Measurements from ENCODE around the gene EPHA8. TPM values are rescaled to one million over a fixed set of nuclear protein-coding genes. Genes with fewer than 3 reads are reported as not detected.

The EPHA8 gene
- 0.31 and 0.33 TPM in 2 replicates for polyA plus RNA-seq (2013)

DNA sequence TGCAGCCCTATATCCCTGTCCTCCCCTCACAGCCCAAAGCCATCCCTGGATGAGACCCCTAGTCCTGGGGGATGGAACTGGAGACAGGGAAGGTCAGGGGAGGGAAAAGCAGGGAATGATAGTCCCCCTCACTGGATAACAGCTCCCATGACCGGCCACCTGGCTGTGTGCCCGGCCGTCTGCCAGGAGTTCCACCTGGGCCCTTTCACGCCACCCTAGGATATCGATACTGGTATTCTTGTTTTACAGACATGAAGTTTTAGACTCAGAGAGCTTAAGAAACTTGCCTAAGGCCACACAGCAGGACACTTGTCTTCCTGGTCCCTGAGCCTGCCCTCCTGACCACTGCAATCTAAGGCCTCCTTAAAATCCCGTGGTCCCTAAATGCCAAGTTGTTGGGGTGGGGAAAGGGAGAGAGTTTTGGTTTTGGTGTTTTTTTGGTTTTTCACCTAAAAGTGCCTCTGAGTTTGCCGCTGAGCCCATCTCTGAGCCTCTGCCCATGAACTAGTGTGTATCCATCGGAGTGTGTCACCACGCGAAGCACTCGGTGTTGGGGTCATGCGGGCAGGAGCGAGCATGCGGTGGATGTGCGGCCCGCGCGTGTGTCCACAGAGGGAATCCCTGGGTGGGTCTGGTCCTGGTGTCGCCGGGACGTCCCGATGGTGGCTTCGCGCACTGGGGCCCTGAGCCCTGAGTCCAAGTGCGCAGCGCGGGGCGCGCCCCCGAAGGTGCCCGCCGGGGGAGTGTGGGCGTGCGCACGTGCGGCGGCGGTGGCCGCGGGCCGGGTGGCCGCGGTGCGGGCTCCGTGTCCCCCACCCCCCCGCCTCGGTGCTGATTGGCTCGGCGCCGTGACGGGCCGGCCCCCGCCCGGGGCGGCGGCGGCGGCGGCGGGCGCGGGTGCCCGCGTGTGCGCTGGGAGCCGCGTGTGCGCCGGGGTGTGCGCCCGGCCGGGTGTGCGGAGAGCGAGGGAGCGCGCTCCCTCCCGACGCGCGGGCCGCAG, at the start of gene EPHA8:
TSS of gene EPHA8 (plus strand) at position 906 of the 1,000 bp plus-strand sequence. CDS start 147 bp downstream, outside the sequence.
- Histone ChIP-seq H2AK5ac (ENCODE audit: low read length) (no peak within 1 kb of the TSS), H3K27ac (ENCODE audit: low read depth, low read length) (no peak within 1 kb of the TSS), H2BK120ac (ENCODE audit: insufficient read depth, low read length, poor library complexity) (no peak within 1 kb of the TSS), H3K4me2 (ENCODE audit: low read length) (peak within 1 kb of the TSS; percentile 63), H3K36me3 (ENCODE audit: control insufficient read depth in 1 of 2, insufficient read depth in 2 of 2, low read length in 2 of 2) (no peaks in the 10 kb centered on the region), H3K79me1 (ENCODE audit: low read length) (no peaks in the 10 kb centered on the region), H2AFZ (ENCODE audit: insufficient read depth, low read length, poor library complexity) (no peak within 1 kb of the TSS), H3K9me3 (ENCODE audit: insufficient read depth, low read depth, low read length) (peaks cover 10% of the 10 kb centered on the region), H3K18ac (ENCODE audit: low read length) (no peak within 1 kb of the TSS), H3K27me3 (ENCODE audit: insufficient read depth, low read length) (peaks cover 37% of the 10 kb centered on the region), H3K79me2 (ENCODE audit: control insufficient read depth, insufficient read depth, low read length, poor library complexity) (no peaks in the 10 kb centered on the region), H3K4me1 (ENCODE audit: control insufficient read depth in 1 of 2, insufficient read depth in 2 of 2, low read length in 2 of 2) (no peaks in the 10 kb centered on the region), H4K8ac (ENCODE audit: low read depth, low read length) (no peak within 1 kb of the TSS), H4K12ac (ENCODE audit: low read depth, low read length) (no peak within 1 kb of the TSS), H3K9ac (ENCODE audit: low read length) (no peak within 1 kb of the TSS), H2BK5ac (ENCODE audit: low read depth, low read length, poor library complexity) (no peak within 1 kb of the TSS), H3K4me3 (ENCODE audit: low read depth, low read length) (no peak within 1 kb of the TSS), H4K91ac (ENCODE audit: low read depth, low read length) (no peak within 1 kb of the TSS), H2BK12ac (ENCODE audit: low read length) (no peak within 1 kb of the TSS), H3K23ac (ENCODE audit: low read length) (no peak within 1 kb of the TSS), H3K4ac (ENCODE audit: low read depth, low read length) (no peak within 1 kb of the TSS), H3K14ac (ENCODE audit: low read length) (no peak within 1 kb of the TSS)
- no CpG with 5 or more reads among the region's 81 CpGs for WGBS (ENCODE audit: extremely low coverage, insufficient coverage, insufficient read length)
- peak in 1 of 2 donors; percentile 19 for DNase-seq

DNA sequence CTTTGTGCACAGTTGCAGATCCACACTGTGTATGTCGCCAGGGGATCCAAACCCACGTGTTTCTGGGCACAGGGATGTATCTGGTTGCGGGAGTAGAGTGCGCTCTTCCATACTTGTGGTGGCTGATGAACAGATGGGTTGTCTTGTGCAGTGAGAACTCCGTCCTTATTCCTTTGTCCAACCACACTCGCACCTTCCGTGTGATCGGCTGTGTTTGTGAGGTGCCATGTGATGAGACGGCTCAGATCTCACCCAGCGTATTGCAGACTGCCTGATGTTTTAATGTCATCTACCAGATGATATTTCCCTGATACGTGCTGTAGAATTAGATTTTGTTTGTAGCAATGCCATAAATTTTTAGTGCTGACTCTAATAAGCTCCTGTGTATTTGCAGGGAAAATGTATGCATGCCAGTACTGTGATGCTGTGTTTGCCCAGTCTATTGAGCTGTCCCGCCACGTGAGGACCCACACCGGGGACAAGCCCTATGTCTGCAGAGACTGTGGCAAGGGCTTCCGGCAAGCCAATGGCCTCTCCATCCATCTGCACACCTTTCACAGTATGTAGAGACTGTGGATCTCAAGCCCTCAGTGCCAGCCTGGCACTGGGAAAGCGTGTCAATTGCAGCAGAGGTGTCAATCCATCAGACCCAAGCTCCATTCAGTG, 46.2 kb upstream of the EPHA8 start:
- Histone ChIP-seq H3K4me3 (ENCODE audit: low read depth, low read length) (no peak overlapping the region), H2AK5ac (ENCODE audit: low read length) (no peak overlapping the region), H3K27me3 (ENCODE audit: insufficient read depth, low read length) (no peaks in the 10 kb centered on the region), H3K4me2 (ENCODE audit: low read length) (no peak overlapping the region), H2BK5ac (ENCODE audit: low read depth, low read length, poor library complexity) (no peak overlapping the region), H3K4me1 (ENCODE audit: control insufficient read depth in 1 of 2, insufficient read depth in 2 of 2, low read length in 2 of 2) (no peaks in the 10 kb centered on the region), H4K12ac (ENCODE audit: low read depth, low read length) (no peak overlapping the region), H3K36me3 (ENCODE audit: control insufficient read depth in 1 of 2, insufficient read depth in 2 of 2, low read length in 2 of 2) (peaks cover 35 to 70% of the 10 kb centered on the region in 2 experiments), H3K14ac (ENCODE audit: low read length) (no peak overlapping the region), H4K91ac (ENCODE audit: low read depth, low read length) (no peak overlapping the region), H3K9ac (ENCODE audit: low read length) (no peak overlapping the region), H3K9me3 (ENCODE audit: insufficient read depth, low read depth, low read length) (no peaks in the 10 kb centered on the region), H3K79me2 (ENCODE audit: control insufficient read depth, insufficient read depth, low read length, poor library complexity) (no peaks in the 10 kb centered on the region), H3K79me1 (ENCODE audit: low read length) (no peaks in the 10 kb centered on the region), H2AFZ (ENCODE audit: insufficient read depth, low read length, poor library complexity) (no peak overlapping the region), H2BK120ac (ENCODE audit: insufficient read depth, low read length, poor library complexity) (no peak overlapping the region), H3K18ac (ENCODE audit: low read length) (no peak overlapping the region), H2BK12ac (ENCODE audit: low read length) (no peak overlapping the region), H3K4ac (ENCODE audit: low read depth, low read length) (no peak overlapping the region), H4K8ac (ENCODE audit: low read depth, low read length) (no peak overlapping the region), H3K23ac (ENCODE audit: low read length) (no peak overlapping the region), H3K27ac (ENCODE audit: low read depth, low read length) (no peak overlapping the region)
- no peak for DNase-seq
- no CpG with 5 or more reads among the region's 16 CpGs for WGBS (ENCODE audit: extremely low coverage, insufficient coverage, insufficient read length)

DNA sequence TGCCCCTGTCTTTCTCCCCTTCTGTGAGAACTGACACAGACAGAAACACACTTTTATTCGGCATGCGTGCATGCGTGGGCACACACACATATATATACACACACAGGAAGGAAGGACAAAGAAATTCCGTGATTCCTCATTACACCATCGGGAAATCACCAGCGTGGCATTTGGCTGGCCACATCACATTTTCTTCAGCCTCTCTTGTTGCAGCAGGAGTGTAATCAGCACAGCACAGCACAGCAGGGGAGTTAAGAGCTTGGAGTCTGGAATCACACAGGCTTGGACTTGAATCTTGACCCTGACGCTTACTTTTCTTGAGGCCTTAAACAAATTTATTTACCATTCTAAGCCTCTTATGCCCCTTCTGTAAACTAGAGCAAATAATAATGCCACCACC, 45.3 kb upstream of the EPHA8 start:
- H2BK5ac ChIP-seq (ENCODE audit: low read depth, low read length, poor library complexity): no peak overlapping the region
- H3K36me3 ChIP-seq (ENCODE audit: control insufficient read depth in 1 of 2, insufficient read depth in 2 of 2, low read length in 2 of 2): peaks cover 34 to 69% of the 10 kb centered on the region in 2 experiments
- no peaks in the 10 kb centered on the region for H3K4me1 ChIP-seq (ENCODE audit: control insufficient read depth in 1 of 2, insufficient read depth in 2 of 2, low read length in 2 of 2)
- no peaks in the 10 kb centered on the region for H3K9me3 ChIP-seq (ENCODE audit: insufficient read depth, low read depth, low read length)
- H2AFZ ChIP-seq (ENCODE audit: insufficient read depth, low read length, poor library complexity): no peak overlapping the region
- no peaks in the 10 kb centered on the region for H3K27me3 ChIP-seq (ENCODE audit: insufficient read depth, low read length)
- WGBS (ENCODE audit: extremely low coverage, insufficient coverage, insufficient read length): no CpG with 5 or more reads among the region's 7 CpGs
- no peak overlapping the region for H3K4ac ChIP-seq (ENCODE audit: low read depth, low read length)
- H3K27ac ChIP-seq (ENCODE audit: low read depth, low read length): no peak overlapping the region
- no peak overlapping the region for H3K4me3 ChIP-seq (ENCODE audit: low read depth, low read length)
- no peaks in the 10 kb centered on the region for H3K79me2 ChIP-seq (ENCODE audit: control insufficient read depth, insufficient read depth, low read length, poor library complexity)
- no peak overlapping the region for H4K8ac ChIP-seq (ENCODE audit: low read depth, low read length)
- H3K14ac ChIP-seq (ENCODE audit: low read length): no peak overlapping the region
- no peak overlapping the region for H4K12ac ChIP-seq (ENCODE audit: low read depth, low read length)
- H2BK12ac ChIP-seq (ENCODE audit: low read length): no peak overlapping the region
- H4K91ac ChIP-seq (ENCODE audit: low read depth, low read length): no peak overlapping the region
- no peak overlapping the region for H3K4me2 ChIP-seq (ENCODE audit: low read length)
- H2AK5ac ChIP-seq (ENCODE audit: low read length): no peak overlapping the region
- no peak overlapping the region for H3K18ac ChIP-seq (ENCODE audit: low read length)
- no peak overlapping the region for H3K9ac ChIP-seq (ENCODE audit: low read length)
- no peaks in the 10 kb centered on the region for H3K79me1 ChIP-seq (ENCODE audit: low read length)
- no peak for DNase-seq
- no peak overlapping the region for H2BK120ac ChIP-seq (ENCODE audit: insufficient read depth, low read length, poor library complexity)
- no peak overlapping the region for H3K23ac ChIP-seq (ENCODE audit: low read length)

DNA sequence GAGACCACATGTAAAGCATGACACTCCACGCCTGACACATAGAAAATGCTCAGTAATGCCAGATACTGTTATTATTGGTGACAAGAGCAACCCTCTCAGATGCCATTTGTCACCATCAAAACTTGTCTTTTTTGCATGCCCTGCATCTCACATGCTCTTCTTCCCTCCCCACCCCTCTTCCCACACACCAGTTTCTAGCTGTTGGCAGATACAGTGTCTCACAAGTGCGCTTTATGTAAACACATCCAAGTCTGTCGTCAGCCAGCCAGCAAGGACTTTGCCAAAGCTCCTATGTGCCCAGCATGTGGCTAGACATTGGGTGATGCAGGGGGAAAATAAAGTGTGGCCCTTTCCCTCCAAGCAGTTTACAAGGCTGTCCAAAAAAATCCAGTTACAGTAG, 44.9 kb upstream of the EPHA8 start:
- DNase-seq: no peak
- Histone ChIP-seq H3K36me3 (ENCODE audit: control insufficient read depth in 1 of 2, insufficient read depth in 2 of 2, low read length in 2 of 2) (peaks cover 33 to 68% of the 10 kb centered on the region in 2 experiments), H3K27me3 (ENCODE audit: insufficient read depth, low read length) (no peaks in the 10 kb centered on the region), H4K8ac (ENCODE audit: low read depth, low read length) (no peak overlapping the region), H3K23ac (ENCODE audit: low read length) (no peak overlapping the region), H3K4me3 (ENCODE audit: low read depth, low read length) (no peak overlapping the region), H4K12ac (ENCODE audit: low read depth, low read length) (no peak overlapping the region), H2BK12ac (ENCODE audit: low read length) (no peak overlapping the region), H3K79me1 (ENCODE audit: low read length) (no peaks in the 10 kb centered on the region), H4K91ac (ENCODE audit: low read depth, low read length) (no peak overlapping the region), H3K4ac (ENCODE audit: low read depth, low read length) (no peak overlapping the region), H2BK120ac (ENCODE audit: insufficient read depth, low read length, poor library complexity) (no peak overlapping the region), H3K9ac (ENCODE audit: low read length) (no peak overlapping the region), H3K4me2 (ENCODE audit: low read length) (no peak overlapping the region), H2AFZ (ENCODE audit: insufficient read depth, low read length, poor library complexity) (no peak overlapping the region), H2AK5ac (ENCODE audit: low read length) (no peak overlapping the region), H3K18ac (ENCODE audit: low read length) (no peak overlapping the region), H3K14ac (ENCODE audit: low read length) (no peak overlapping the region), H3K4me1 (ENCODE audit: control insufficient read depth in 1 of 2, insufficient read depth in 2 of 2, low read length in 2 of 2) (no peaks in the 10 kb centered on the region), H2BK5ac (ENCODE audit: low read depth, low read length, poor library complexity) (no peak overlapping the region), H3K79me2 (ENCODE audit: control insufficient read depth, insufficient read depth, low read length, poor library complexity) (no peaks in the 10 kb centered on the region), H3K27ac (ENCODE audit: low read depth, low read length) (no peak overlapping the region), H3K9me3 (ENCODE audit: insufficient read depth, low read depth, low read length) (no peaks in the 10 kb centered on the region)
- no CpG with 5 or more reads among the region's 3 CpGs for WGBS (ENCODE audit: extremely low coverage, insufficient coverage, insufficient read length)
